Keratinocyte (primary cell): ENCODE measurements around the gene SCYL3.

Experiments used
- CTCF ChIP-seq, 3 experiments: IDR thresholded peaks in 1 of 3; conservative IDR thresholded peaks in 1 of 3; optimal IDR thresholded peaks in 1 of 3; 2 replicates in 2 of 3; 3 replicates in 1 of 3; pipeline versions ENCODE3 to v1.5.1; 2011; ENCODE audit warnings: low read length in 3 of 3, mild to moderate bottlenecking in 3 of 3, moderate library complexity in 2 of 3, control low read depth in 1 of 3, inconsistent platforms in 1 of 3; ENCODE audit not compliant: insufficient read depth in 2 of 3; ENCODE audit errors: extremely low read depth in 1 of 3
- EZH2 ChIP-seq: IDR thresholded peaks from one replicate; pipeline ENCODE4 v1.6.1; 2012; ENCODE audit warnings: inconsistent platforms, mild to moderate bottlenecking, low read length, moderate library complexity

GRCh38 chr1:169867012-169867675 lies 26.6 kb downstream of the SCYL3 start:
- no peak for TF ChIP-seq CTCF (optimal IDR thresholded peaks at IDR 0.05 in 1 of 3, IDR thresholded peaks at IDR 0.05 in 1 of 3, conservative IDR thresholded peaks at IDR 0.05 in 1 of 3; ENCODE audit: extremely low read depth in 1 of 3, insufficient read depth in 2 of 3, low read length in 3 of 3)
- no peak for TF ChIP-seq EZH2
